GM12875 (cell line): ENCODE data around the gene COX8C.
"Not testable (repeated sequence)": the region's sequence is repeated elsewhere in the genome, so short reads cannot be mapped to it uniquely, and the experiment has no call there.

Experiments used
- H3K4me3 ChIP-seq: one replicate; pipeline ENCODE4 v1.5.1; 2011; ENCODE audit warnings: low read depth, low read length, control low read depth
- TF ChIP-seq, protein P1 (sequence below): IDR thresholded peaks from 2 replicates; pipeline ENCODE4 v1.5.1; 2011; ENCODE audit warnings: low read depth, mild to moderate bottlenecking, control low read depth, inconsistent platforms, low read length, moderate library complexity, borderline replicate concordance; ENCODE audit not compliant: insufficient read depth

The COX8C gene

DNA sequence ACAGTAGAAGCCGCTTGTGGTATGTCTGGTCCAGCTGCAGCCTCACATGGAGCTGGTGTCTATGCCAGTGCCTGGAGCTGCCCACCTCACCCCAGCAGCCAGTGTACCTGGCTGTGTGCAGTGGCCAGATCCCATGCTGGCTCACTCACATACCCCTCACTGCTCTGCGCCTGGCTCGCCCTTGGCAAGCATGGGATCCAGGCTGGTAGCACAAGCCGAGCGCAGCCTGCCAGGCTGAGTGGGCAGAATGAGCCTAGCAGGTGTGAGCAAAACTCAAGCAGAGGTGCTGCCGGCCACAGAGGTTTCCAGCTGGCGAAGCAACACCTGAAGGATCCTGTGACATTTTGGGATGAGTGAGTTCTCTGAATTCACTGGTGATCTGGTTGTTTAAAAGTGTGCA is 9.1 kb upstream of the COX8C start:
- H3K4me3 ChIP-seq: no peak overlapping the region
- TF ChIP-seq, protein P1, sequence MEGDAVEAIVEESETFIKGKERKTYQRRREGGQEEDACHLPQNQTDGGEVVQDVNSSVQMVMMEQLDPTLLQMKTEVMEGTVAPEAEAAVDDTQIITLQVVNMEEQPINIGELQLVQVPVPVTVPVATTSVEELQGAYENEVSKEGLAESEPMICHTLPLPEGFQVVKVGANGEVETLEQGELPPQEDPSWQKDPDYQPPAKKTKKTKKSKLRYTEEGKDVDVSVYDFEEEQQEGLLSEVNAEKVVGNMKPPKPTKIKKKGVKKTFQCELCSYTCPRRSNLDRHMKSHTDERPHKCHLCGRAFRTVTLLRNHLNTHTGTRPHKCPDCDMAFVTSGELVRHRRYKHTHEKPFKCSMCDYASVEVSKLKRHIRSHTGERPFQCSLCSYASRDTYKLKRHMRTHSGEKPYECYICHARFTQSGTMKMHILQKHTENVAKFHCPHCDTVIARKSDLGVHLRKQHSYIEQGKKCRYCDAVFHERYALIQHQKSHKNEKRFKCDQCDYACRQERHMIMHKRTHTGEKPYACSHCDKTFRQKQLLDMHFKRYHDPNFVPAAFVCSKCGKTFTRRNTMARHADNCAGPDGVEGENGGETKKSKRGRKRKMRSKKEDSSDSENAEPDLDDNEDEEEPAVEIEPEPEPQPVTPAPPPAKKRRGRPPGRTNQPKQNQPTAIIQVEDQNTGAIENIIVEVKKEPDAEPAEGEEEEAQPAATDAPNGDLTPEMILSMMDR: no peak

- H3K4me3 ChIP-seq: no peak overlapping the region
- TF ChIP-seq, protein P1: no peak
Observed at GRCh38 chr14:93343266-93343665, 3.7 kb upstream of the COX8C start.

DNA sequence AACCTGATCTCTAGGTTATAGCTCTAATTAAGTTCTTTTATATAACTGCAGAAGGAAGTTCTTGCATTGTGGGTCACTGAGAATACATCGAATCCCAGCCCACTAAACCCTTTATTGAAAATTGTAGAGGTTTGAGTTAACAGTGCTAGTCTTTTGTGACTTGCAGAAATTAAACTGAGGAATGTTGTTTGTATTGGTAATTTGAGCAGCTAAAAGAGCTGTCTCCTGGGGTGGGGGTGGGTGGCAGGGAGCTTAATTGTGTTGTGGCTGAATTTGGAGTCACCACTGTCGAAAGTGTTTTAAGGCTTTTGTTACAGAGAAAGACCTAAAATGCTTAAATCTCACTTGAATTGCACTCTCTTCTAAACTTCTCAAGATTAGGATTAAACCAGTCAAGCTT is 3.2 kb upstream of the COX8C start:
- H3K4me3 ChIP-seq: no peak overlapping the region
- TF ChIP-seq, protein P1: no peak

DNA sequence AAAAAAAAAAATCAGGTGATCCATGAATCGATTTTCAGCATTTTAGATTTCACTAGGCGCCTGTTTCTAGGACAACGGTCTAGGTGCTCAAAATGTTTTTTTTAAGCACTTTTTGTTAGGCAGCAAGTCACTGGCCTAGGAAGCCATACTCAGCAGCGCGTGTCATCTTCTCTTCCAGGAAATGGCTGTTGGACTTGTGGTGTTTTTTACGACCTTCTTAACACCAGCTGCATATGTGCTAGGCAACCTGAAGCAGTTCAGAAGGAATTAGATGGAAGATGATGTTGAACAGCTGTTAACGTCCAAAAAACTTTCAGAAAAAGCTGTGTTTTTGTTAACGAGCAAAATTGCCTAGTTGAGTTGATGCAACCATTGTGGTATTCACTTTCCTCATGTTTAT is 868 bp downstream of the COX8C start:
- TF ChIP-seq, protein P1: no peak
- no peak overlapping the region for H3K4me3 ChIP-seq

DNA sequence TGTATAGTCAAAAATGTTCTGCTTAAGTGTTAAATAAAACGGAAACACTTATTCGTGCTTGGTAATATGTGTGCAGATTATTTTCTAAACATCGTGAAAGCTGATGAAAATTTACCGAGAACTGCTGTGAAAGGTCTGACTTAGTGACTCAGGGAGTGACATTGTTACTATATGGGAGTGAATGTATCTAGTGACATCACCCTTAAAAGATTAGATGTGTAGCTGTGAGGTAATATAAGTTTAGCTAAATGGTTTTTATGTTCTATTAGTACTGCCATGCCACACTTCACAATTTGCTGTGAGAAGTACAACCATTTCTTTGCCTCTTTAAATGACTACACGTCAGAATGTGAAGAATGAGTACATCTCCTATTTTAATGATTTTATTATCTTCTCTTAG is 1.3 kb downstream of the COX8C start:
- no peak overlapping the region for H3K4me3 ChIP-seq
- TF ChIP-seq, protein P1: no peak

GRCh38 chr14:93354873-93355272 is 7.9 kb downstream of the COX8C start:
- not testable (repeated sequence) for H3K4me3 ChIP-seq

GRCh38 chr14:93368996-93369712 is 22.2 kb downstream of the COX8C start:
- H3K4me3 ChIP-seq: no peak overlapping the region
- TF ChIP-seq, protein P1: no peak
